ENCODE results near the gene POLQ.

GRCh38 chr3:121552379-121552778, 6.6 kb upstream of the POLQ start:
- TF ChIP-seq, protein P1, sequence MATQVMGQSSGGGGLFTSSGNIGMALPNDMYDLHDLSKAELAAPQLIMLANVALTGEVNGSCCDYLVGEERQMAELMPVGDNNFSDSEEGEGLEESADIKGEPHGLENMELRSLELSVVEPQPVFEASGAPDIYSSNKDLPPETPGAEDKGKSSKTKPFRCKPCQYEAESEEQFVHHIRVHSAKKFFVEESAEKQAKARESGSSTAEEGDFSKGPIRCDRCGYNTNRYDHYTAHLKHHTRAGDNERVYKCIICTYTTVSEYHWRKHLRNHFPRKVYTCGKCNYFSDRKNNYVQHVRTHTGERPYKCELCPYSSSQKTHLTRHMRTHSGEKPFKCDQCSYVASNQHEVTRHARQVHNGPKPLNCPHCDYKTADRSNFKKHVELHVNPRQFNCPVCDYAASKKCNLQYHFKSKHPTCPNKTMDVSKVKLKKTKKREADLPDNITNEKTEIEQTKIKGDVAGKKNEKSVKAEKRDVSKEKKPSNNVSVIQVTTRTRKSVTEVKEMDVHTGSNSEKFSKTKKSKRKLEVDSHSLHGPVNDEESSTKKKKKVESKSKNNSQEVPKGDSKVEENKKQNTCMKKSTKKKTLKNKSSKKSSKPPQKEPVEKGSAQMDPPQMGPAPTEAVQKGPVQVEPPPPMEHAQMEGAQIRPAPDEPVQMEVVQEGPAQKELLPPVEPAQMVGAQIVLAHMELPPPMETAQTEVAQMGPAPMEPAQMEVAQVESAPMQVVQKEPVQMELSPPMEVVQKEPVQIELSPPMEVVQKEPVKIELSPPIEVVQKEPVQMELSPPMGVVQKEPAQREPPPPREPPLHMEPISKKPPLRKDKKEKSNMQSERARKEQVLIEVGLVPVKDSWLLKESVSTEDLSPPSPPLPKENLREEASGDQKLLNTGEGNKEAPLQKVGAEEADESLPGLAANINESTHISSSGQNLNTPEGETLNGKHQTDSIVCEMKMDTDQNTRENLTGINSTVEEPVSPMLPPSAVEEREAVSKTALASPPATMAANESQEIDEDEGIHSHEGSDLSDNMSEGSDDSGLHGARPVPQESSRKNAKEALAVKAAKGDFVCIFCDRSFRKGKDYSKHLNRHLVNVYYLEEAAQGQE (IDR thresholded peaks at IDR 0.05; ENCODE audit: insufficient read depth in 1 of 2, low read depth in 2 of 2, low read length in 2 of 2) = no peak
- TF ChIP-seq SIN3A (IDR thresholded peaks at IDR 0.05; ENCODE audit: borderline replicate concordance, insufficient read depth, low read length) = no peak
- no peak for TF ChIP-seq POLR2AphosphoS5 (IDR thresholded peaks at IDR 0.05; ENCODE audit: low read depth, low read length)
- no peak for TF ChIP-seq TAF1 (IDR thresholded peaks at IDR 0.05; ENCODE audit: borderline replicate concordance, insufficient read depth, low read length)
- TF ChIP-seq FOXP2 (optimal IDR thresholded peaks at IDR 0.05; ENCODE audit: borderline replicate concordance, extremely low read depth, extremely low read length, insufficient read depth) = no peak
